Measurements from ENCODE around the gene FSIP1.

DNA sequence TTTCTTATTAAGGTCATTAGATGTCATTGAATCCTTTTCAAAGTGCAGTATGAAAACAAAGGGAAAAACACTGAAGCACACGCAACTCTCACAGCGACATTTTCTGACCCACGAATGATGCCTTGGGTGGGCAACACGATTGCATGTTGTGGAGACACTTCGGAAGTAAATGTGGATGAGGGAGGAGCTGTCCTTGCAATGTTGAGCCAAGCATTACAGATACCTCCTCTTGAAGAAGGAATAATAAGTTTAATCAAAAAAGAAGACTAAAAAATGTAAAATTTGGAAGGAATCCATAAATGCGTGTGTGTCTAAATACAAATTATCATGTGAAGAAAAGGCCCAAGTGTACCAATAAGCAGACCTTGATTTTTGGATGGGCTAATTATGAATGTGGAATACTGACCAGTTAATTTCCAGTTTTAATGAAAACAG, 184.9 kb downstream of the FSIP1 start:
- TF ChIP-seq, protein P1, sequence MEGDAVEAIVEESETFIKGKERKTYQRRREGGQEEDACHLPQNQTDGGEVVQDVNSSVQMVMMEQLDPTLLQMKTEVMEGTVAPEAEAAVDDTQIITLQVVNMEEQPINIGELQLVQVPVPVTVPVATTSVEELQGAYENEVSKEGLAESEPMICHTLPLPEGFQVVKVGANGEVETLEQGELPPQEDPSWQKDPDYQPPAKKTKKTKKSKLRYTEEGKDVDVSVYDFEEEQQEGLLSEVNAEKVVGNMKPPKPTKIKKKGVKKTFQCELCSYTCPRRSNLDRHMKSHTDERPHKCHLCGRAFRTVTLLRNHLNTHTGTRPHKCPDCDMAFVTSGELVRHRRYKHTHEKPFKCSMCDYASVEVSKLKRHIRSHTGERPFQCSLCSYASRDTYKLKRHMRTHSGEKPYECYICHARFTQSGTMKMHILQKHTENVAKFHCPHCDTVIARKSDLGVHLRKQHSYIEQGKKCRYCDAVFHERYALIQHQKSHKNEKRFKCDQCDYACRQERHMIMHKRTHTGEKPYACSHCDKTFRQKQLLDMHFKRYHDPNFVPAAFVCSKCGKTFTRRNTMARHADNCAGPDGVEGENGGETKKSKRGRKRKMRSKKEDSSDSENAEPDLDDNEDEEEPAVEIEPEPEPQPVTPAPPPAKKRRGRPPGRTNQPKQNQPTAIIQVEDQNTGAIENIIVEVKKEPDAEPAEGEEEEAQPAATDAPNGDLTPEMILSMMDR (IDR thresholded peaks at IDR 0.05): no peak
- no peak for TF ChIP-seq POLR2A (IDR thresholded peaks at IDR 0.05)

All from body of pancreas (tissue), 4 donors.